GM21360 (cell line): Measurements from ENCODE around the gene CNOT10.
"Not testable (repeated sequence)": the region's sequence is repeated elsewhere in the genome, so short reads cannot be mapped to it uniquely, and the experiment has no call there.

Source experiments
- ATAC-seq: cut with Tn5 transposase; IDR thresholded peaks from one replicate; pipeline ENCODE4 v1.9.1; 2021; ENCODE audit warnings: mild to moderate bottlenecking, moderate library complexity; ENCODE audit not compliant: unreplicated experiment

Gene CNOT10

GRCh38 chr3:32685543-32686185, 676 bp downstream of the CNOT10 start:
- ATAC-seq, result no peak

GRCh38 chr3:32686713-32687112, 1.7 kb downstream of the CNOT10 start:
- no peak for ATAC-seq

GRCh38 chr3:32691847-32692246, 6.9 kb downstream of the CNOT10 start:
- no peak for ATAC-seq

GRCh38 chr3:32696523-32696922, 11.5 kb downstream of the CNOT10 start:
- no peak for ATAC-seq

GRCh38 chr3:32698506-32698905, 13.5 kb downstream of the CNOT10 start:
- ATAC-seq, result no peak

- ATAC-seq, result no peak
These were observed 14.4 kb downstream of the CNOT10 start for GRCh38 chr3:32699429-32699828.

- ATAC-seq, result no peak
These were observed 15.3 kb downstream of the CNOT10 start for GRCh38 chr3:32700244-32700643.

- ATAC-seq, result no peak
These were observed 18.5 kb downstream of the CNOT10 start for GRCh38 chr3:32703491-32703972.

- ATAC-seq, result no peak
These were observed 20.2 kb downstream of the CNOT10 start for GRCh38 chr3:32705232-32705631.

- no peak for ATAC-seq
These were observed 21.5 kb downstream of the CNOT10 start for GRCh38 chr3:32706348-32707025.

- no peak for ATAC-seq
These were observed 22.0 kb downstream of the CNOT10 start for GRCh38 chr3:32707026-32707370.

GRCh38 chr3:32708672-32709283, 23.8 kb downstream of the CNOT10 start:
- ATAC-seq, result no peak

- ATAC-seq, result no peak
These were observed 24.4 kb downstream of the CNOT10 start for GRCh38 chr3:32709346-32709745.

- no peak for ATAC-seq
These were observed 27.6 kb downstream of the CNOT10 start for GRCh38 chr3:32712506-32713055.

- no peak for ATAC-seq
These were observed 28.2 kb downstream of the CNOT10 start for GRCh38 chr3:32713181-32713580.

GRCh38 chr3:32719335-32719734, 34.3 kb downstream of the CNOT10 start:
- no peak for ATAC-seq

GRCh38 chr3:32719931-32720330, 34.9 kb downstream of the CNOT10 start:
- ATAC-seq, result no peak

GRCh38 chr3:32725721-32726120, 40.7 kb downstream of the CNOT10 start:
- ATAC-seq, result no peak

GRCh38 chr3:32733631-32734229, 48.7 kb downstream of the CNOT10 start:
- ATAC-seq, result no peak

GRCh38 chr3:32734756-32735155, 49.8 kb downstream of the CNOT10 start:
- no peak for ATAC-seq

GRCh38 chr3:32743470-32743869, 58.5 kb downstream of the CNOT10 start:
- not testable (repeated sequence) for ATAC-seq

GRCh38 chr3:32743934-32744333, 58.9 kb downstream of the CNOT10 start:
- ATAC-seq, result no peak
